A673 (cell line): ENCODE measurements around the gene PPP2R5A.

ENCODE experiments used
- EZH2 ChIP-seq: fragments of 200-600 bp; sonication (generic); IDR thresholded peaks from 2 replicates; pipeline ENCODE4 v1.6.1; 2017; ENCODE audit warnings: borderline replicate concordance, low read depth, mild to moderate bottlenecking, mixed read lengths, antibody characterized with exemption, low read length; ENCODE audit not compliant: poor library complexity, severe bottlenecking
- TF ChIP-seq, protein P1 (sequence below): fragments of 300-800, 200-600 bp; sonication (generic); conservative IDR thresholded peaks from 2 replicates; pipeline ENCODE4 v1.5.1; 2017; ENCODE audit warnings: low read depth, mild to moderate bottlenecking, antibody characterized with exemption, low read length, moderate library complexity, mixed read lengths

DNA sequence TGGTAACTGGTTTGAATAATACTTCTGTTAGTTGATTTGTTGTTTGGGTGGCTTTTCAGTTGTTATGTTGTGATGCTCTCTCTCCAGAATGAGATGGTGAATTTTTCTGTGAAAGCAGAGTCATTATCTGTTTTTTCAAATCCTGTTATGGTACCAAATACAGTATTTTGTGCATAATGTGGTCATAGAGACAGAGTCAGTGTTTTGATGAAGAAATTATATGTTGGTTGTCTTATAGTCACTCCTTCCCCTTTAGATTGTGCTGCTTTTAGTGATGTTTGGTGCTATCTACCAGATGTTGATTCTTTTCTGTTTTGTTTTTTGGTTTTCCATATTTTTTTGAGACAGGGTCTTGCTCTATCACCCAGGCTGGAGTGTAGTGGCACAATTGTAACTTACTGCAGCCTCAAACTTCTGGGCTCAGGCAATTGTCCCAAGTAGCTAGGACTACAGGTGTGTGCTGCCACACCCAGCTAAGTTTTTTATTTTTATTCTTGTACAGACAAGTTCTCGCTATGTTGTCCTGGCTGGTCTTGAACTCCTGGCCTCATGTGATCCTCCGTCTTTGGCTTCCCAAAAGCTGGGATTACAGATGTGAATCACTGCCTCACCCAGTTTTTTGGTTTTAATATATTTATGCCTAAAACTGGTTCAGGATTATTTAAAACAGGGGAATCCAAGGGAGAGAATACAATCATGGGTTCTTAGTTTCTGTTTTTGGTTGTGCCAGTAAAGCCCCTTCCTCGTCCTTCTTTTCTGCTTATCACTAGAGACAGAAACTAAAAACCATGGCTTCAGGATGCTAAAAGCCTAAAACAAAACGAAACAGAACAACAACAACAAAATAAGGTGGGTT lies 7.3 kb downstream of the PPP2R5A start:
- TF ChIP-seq, protein P1, sequence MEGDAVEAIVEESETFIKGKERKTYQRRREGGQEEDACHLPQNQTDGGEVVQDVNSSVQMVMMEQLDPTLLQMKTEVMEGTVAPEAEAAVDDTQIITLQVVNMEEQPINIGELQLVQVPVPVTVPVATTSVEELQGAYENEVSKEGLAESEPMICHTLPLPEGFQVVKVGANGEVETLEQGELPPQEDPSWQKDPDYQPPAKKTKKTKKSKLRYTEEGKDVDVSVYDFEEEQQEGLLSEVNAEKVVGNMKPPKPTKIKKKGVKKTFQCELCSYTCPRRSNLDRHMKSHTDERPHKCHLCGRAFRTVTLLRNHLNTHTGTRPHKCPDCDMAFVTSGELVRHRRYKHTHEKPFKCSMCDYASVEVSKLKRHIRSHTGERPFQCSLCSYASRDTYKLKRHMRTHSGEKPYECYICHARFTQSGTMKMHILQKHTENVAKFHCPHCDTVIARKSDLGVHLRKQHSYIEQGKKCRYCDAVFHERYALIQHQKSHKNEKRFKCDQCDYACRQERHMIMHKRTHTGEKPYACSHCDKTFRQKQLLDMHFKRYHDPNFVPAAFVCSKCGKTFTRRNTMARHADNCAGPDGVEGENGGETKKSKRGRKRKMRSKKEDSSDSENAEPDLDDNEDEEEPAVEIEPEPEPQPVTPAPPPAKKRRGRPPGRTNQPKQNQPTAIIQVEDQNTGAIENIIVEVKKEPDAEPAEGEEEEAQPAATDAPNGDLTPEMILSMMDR, result no peak
- TF ChIP-seq EZH2, result no peak
